ENCODE measurements around the gene ASPRV1. TPM values are rescaled to one million over a fixed set of nuclear protein-coding genes. Genes with fewer than 3 reads are reported as not detected.

ASPRV1 gene
- total RNA-seq (2022; extraction: Qiagen RNA extraction; ENCODE audit: low read depth): 0.10 to 0.41 TPM (median 0.32 TPM) in 4 of 5 replicates, not detected in the other

DNA sequence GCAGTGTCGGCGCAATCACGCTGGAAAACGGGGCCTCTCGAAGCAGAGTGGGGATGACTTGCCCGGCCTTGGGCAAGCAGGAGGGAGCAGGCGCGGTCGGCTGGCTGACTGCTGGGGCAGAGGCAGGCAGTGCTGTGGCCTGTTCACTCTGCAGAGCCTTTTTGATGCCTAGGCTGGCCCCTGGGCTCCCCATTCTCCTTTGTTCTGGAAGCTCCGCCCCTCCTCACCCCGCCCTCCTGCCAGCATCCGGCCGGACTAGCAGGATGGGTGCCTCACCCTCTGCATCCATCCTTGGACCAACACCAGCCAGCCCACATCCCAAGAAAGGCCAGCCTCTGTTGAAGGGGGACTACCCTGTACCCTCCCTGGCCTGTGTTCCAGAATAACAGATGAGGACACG, at the start of gene ASPRV1:
TSS of gene ASPRV1 (minus strand) at position 136 of the 400 bp plus-strand sequence. CDS start 195 bp downstream, outside the sequence.

DNA sequence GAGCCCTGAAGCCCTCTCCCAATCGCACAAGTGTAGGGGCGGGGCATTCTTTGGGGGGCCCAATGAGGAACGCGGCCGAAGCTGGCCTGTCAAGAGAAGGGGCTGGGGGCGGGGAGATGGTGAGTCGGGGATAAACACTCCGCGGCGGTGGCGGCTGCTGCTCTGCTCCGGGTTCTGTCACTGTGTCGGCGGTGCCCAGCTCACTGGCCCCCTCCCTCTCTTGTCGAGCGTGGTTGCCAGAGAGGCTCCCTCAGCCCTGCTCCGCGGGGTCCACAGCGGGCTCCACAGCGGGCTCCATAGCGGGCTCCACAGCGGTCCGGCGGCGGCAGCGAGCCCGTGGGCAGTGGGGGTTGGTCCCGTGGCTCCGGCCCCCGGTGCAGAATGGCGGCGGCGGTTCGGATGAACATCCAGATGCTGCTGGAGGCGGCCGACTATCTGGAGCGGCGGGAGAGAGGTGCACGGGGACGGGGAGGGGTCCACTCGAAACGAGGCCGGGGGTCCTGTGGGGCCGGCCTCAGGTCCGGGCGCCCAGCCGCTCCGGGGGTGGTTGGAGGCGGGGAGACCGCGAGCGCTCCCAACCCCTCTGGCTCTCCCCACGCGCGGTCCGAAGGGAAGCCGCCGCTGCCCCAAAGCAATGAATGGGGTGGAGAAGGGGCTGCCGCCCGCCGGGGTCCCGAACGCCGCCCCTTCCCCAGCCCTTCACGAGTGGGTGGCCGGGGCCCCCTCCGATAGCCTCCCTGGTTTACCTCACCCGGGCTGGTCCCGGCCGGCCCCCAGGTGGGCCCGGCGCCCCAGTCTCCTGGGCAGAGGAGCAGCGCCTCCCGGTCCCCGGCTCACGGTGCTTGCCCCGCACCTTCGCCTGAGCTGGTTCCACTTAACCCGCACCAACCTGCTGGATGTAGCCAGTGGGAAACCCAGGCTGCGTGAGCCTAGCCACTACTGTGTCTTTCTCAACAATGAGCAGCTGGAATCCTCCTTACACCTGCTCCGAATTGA, 46.2 kb downstream of the ASPRV1 start, which contains the start of gene MXD1:
TSS of gene MXD1 (plus strand) at position 160 of the 996 bp plus-strand sequence. CDS start at position 382, 222 bp downstream.

Other genes starting within 250 kb of the ASPRV1 start
- gene ANXA4, start 219.5 kb downstream of the ASPRV1 start, total RNA-seq (2022; extraction: Qiagen RNA extraction; ENCODE audit: low read depth): 333 to 395 TPM (median 361 TPM) in 5 replicates
- 6.1 to 13.0 TPM (median 10.0 TPM) in 5 replicates for gene GMCL1, start 132.0 kb downstream of the ASPRV1 start, total RNA-seq (2022; extraction: Qiagen RNA extraction; ENCODE audit: low read depth)
- 44.2 to 85.3 TPM (median 57.1 TPM) in 5 replicates for gene SNRNP27, start 67.7 kb downstream of the ASPRV1 start, total RNA-seq (2022; extraction: Qiagen RNA extraction; ENCODE audit: low read depth)
- gene MXD1, start 46.5 kb downstream of the ASPRV1 start, total RNA-seq (2022; extraction: Qiagen RNA extraction; ENCODE audit: low read depth): 1.8 to 2.2 TPM (median 1.9 TPM) in 5 replicates
- gene PCBP1, start 125.8 kb upstream of the ASPRV1 start, total RNA-seq (2022; extraction: Qiagen RNA extraction; ENCODE audit: low read depth): 353 to 429 TPM (median 420 TPM) in 5 replicates
- gene C2orf42, start 229.4 kb upstream of the ASPRV1 start, total RNA-seq (2022; extraction: Qiagen RNA extraction; ENCODE audit: low read depth): 7.0 to 9.8 TPM (median 8.2 TPM) in 5 replicates

Measured in A549 treated with ZK216348 at 1 μM for 4 hours (cell line).